GM19397 (cell line): Measurements from ENCODE around the gene BZW1.
"Not testable (repeated sequence)": the region's sequence is repeated elsewhere in the genome, so short reads cannot be mapped to it uniquely, and the experiment has no call there.

Experiments used
- ATAC-seq: cut with Tn5 transposase; IDR thresholded peaks from one replicate; pipeline ENCODE4 v1.9.1; 2021; ENCODE audit warnings: mild to moderate bottlenecking, moderate library complexity; ENCODE audit not compliant: unreplicated experiment

BZW1 gene

GRCh38 chr2:200790185-200790584, 21.5 kb upstream of the BZW1 start:
- ATAC-seq, result no peak

- ATAC-seq, result no peak
These were observed 19.8 kb upstream of the BZW1 start for GRCh38 chr2:200791905-200792304.

DNA sequence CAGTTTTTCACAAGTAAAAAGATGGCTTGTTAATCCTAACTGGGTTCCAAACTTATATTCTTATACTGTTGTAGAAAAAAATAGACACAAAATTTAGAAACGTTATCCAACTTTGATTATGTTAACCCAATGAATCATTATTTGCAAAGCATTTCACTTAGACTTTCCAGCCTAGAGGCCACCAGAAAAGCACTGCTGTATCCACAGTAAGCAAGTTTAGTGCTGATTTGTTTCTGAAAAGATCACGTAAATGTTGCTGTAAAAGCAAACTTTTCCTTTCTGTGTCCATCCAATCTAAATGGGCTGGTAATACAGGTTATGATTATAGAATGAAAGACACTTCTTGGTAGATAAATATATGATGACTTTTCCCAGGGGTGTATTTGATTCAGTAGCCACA, 17.6 kb upstream of the BZW1 start:
- no peak for ATAC-seq

DNA sequence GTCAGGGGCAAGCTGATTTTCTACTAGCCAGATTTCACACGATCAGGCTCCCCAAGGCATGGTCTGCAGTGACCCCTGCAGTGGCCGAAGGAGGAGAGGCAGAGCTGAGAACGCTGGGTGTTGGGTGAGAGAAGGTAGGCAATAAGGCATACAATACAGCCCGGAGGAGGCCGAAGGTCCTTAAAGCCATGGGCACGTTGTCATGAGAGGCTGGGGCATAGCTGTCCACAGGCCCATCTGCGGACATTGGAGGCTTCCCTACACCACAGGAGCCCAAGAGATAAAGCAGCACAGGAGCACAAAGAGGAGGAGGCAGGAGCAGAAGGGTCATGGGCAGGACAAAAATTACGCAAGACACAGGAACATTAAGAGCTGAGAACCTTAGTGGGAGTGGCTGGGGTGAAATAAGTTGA, 16.7 kb upstream of the BZW1 start:
- no peak for ATAC-seq

GRCh38 chr2:200796561-200796960, 15.1 kb upstream of the BZW1 start:
- no peak for ATAC-seq

DNA sequence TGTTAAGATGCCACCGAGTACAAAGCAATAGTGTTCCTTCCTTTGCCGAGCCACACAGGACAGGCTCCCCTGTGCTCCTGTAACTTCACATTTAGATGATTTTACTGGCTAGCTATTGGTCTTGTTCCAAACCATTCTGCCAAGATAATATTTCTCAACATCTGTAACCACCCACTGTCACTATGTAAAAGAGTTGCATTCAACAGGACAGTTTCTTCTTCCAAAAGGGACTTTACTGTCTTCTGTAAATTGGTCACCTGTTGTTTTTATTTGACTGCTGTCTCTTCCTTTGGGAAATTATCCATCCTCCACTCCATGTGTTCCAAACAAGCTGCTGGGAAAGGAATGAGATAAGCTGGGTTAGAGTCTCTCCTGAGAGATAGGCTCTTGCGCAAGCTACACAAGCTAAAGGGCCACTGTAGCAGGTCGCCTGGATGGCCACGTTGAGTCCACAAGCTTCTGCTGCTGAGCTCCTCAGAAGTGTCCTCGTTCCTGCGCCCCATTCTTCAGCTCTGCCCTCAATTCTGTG, 14.4 kb upstream of the BZW1 start:
- no peak for ATAC-seq

GRCh38 chr2:200798514-200798913, 13.2 kb upstream of the BZW1 start:
- no peak for ATAC-seq

DNA sequence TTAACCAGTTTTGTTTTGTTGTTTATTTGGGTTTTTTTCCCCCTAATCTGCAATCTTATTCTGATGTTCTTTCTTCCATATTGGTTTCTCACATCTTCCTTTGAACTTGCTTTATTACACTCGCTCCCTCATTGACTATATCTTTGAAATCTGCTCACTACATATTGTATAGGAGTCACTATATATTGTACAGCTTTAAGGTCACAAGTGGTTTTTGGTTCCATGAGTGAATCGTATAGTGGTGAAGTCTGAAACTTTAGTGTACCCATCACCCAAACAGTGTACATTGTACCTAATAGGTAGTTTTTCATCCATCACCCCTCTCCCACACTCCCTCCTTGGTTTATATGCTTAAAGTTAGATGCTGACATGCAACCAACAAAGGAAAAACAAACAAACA, 11.3 kb upstream of the BZW1 start:
- no peak for ATAC-seq

DNA sequence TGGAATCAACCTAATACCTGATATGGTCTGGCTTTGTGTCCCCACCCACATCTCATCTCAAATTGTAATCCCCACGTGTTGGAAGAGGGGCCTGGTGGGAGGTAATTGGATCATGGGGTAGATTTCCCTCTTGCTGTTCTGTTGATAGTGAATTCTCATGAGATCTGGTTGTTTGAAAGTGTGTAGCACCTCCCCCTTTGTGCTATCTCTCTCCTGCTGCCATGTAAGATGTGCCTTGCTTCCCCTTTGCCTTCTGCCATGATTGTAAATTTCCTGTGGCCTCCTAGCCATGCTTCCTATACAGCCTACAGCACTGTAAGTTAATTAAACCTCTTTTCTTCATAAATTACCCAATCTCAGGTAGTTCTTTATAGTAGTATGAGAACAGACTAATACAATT, 10.3 kb upstream of the BZW1 start:
- ATAC-seq, result not testable (repeated sequence)

- ATAC-seq, result no peak
These were observed 2.0 kb upstream of the BZW1 start for GRCh38 chr2:200809506-200810251.

DNA sequence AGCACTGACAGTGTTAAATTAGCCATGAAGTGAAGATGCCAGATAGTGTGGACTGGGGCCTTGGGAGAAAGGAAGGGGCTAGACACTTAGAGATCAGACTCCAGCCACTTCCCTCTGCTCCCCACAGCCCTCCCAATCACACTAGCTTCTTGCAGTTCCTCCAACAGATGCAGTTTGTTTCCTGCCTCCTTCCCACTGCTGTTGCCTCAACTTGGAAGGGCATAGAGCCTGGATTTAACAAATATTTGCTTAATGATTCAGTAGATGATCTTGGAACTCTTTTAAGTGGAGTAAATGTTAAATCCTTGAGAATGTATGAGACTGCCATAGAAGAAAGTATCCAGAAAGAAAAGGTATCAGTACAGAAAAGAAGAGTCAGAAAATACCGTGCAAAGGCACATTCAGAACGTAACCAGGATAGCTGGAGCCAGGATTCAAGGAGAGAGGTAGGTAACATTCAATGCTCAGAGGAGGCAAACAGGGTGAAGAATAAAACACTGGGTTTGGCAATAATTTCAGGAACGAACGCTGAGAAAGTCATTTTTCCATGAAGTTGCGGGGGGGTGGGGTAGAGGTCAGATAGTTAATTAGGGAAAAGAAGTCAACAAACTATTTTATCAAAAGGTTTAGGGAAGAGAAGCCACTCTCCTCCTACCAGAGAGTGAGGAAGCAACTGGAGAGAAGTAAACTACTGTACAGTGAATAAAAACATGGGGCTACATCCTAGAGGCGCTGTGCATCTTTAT, 1.3 kb upstream of the BZW1 start:
- ATAC-seq, result no peak

- ATAC-seq, result no peak
These were observed 745 bp upstream of the BZW1 start for GRCh38 chr2:200810998-200811332.

DNA sequence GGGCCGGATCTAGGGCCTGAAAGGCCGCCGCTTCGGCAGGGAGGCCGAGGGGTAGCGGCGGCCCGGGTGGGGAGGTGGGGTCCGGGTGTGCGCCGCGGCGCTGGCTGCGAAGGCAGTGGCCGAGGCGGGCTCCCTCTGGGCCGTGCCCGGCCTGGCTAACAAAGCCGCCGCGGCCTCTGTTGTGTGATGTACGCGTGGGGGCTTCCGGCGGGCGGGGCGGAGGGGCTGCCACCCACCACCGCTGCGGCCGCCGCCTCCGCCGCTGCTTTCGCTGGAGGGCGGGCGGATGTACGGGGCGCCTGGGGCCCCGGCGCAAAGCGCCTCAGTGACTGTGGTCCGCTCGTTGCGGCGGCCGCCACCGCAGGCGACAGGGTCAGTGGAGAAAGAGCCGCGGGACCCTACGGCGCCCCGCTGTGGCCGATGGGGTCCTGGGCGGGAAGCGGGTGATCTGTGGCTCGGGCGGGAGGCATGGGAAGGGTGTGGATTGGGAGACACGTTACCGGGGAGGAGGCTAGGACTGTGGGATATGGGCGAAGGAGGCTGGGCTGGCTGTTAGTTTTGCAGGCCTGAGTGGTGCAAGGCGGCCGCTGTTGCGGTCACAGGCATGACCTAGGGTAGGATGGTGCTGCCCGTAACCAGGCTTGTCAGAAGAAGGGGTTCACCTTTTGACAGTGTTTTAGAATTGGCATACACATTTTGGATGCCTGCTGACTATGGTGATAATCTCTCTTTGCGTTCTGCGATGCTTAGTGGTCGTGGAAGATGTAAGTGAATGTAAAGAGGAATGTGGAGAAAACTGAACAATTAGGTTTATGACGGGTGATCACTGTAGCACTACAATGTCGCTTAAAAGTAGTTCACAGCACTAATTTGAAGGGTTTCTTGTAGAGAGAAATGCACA, 662 bp downstream of the BZW1 start:
- peak; percentile 41 for ATAC-seq

GRCh38 chr2:200814276-200814815, 2.6 kb downstream of the BZW1 start:
- ATAC-seq, result no peak

- ATAC-seq, result no peak
These were observed 3.2 kb downstream of the BZW1 start for GRCh38 chr2:200814917-200815316.

DNA sequence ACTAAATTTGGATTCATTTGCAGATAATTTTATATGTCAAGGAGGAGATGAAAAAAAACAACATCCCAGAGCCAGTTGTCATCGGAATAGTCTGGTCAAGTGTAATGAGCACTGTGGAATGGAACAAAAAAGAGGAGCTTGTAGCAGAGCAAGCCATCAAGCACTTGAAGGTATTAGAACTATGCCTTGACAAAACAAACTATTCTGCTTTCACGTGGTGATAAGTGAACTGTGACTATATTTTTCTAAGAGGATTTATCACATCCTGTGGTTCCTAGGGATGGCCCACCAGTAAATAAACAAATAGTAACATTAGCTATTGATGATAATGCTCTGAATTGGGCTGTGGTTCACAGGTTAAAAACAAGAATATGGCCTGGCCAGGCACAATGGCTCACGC, 7.0 kb downstream of the BZW1 start:
- ATAC-seq, result not testable (repeated sequence)

- no peak for ATAC-seq
These were observed 9.0 kb downstream of the BZW1 start for GRCh38 chr2:200820573-200821234.

- no peak for ATAC-seq
These were observed 10.1 kb downstream of the BZW1 start for GRCh38 chr2:200821686-200822245.

- no peak for ATAC-seq
These were observed 16.4 kb downstream of the BZW1 start for GRCh38 chr2:200828104-200828503.

- no peak for ATAC-seq
These were observed 17.0 kb downstream of the BZW1 start for GRCh38 chr2:200828572-200829257.
